Activated CD8-positive, alpha-beta memory T cell treated with anti-CD3 and anti-CD28 coated beads, Interleukin-2, amount 50 U/mL, for 48 hours (primary cell): ENCODE measurements around the gene DRG2.

Source experiments
- DNase-seq: peaks from one replicate; pipeline ENCODE4 v3.0.0-alpha.2; 2020

DRG2 gene

GRCh38 chr17:18144855-18145254 is 57.1 kb downstream of the DRG2 start:
- DNase-seq: no peak

- DNase-seq: no peak
Observed at GRCh38 chr17:18145811-18146210, 58.1 kb downstream of the DRG2 start.

- no peak for DNase-seq
Observed at GRCh38 chr17:18146259-18146658, 58.5 kb downstream of the DRG2 start.

- DNase-seq: no peak
Observed at GRCh38 chr17:18146980-18147379, 59.2 kb downstream of the DRG2 start.

- no peak for DNase-seq
Observed at GRCh38 chr17:18148586-18148985, 60.8 kb downstream of the DRG2 start.

- no peak for DNase-seq
Observed at GRCh38 chr17:18151290-18151689, 63.5 kb downstream of the DRG2 start.

GRCh38 chr17:18155179-18155578 is 67.4 kb downstream of the DRG2 start:
- no peak for DNase-seq

GRCh38 chr17:18156171-18156975 is 68.6 kb downstream of the DRG2 start:
- no peak for DNase-seq

GRCh38 chr17:18156976-18157280 is 69.2 kb downstream of the DRG2 start:
- no peak for DNase-seq
